Mesenchymal stem cell (in vitro differentiated cells and primary cell): Measurements from ENCODE around the gene TTC33.

ENCODE experiments used
- DNase-seq: peaks from one replicate; pipeline ENCODE4 v3.0.0-alpha.2; 2013
- H2AFZ ChIP-seq: one replicate; pipeline ENCODE4 v1.6.1; 2013; ENCODE audit warnings: low read depth, mild to moderate bottlenecking, control low read depth, inconsistent platforms, low read length, moderate library complexity
- H2AK5ac ChIP-seq: 2 replicates; pipeline ENCODE4 v1.6.1; 2013; ENCODE audit warnings: low read length, moderate library complexity, mild to moderate bottlenecking, inconsistent platforms; ENCODE audit not compliant: severe bottlenecking
- H2BK120ac ChIP-seq: one replicate; pipeline ENCODE4 v1.6.1; 2013; ENCODE audit warnings: low read depth, mild to moderate bottlenecking, inconsistent platforms, low read length, moderate library complexity
- H2BK12ac ChIP-seq, 2 experiments: one replicate each; pipeline ENCODE4 v1.6.1; 2013; ENCODE audit warnings: inconsistent platforms in 2 of 2, low read length in 2 of 2, mild to moderate bottlenecking in 2 of 2, moderate library complexity in 2 of 2, control low read depth in 1 of 2
- H2BK15ac ChIP-seq: one replicate; pipeline ENCODE4 v1.6.1; 2013; ENCODE audit warnings: mild to moderate bottlenecking, low read depth, inconsistent platforms; ENCODE audit not compliant: poor library complexity, severe bottlenecking
- H2BK5ac ChIP-seq: 2 replicates; pipeline ENCODE4 v1.6.1; 2013; ENCODE audit warnings: low read depth, mild to moderate bottlenecking, low read length, control low read depth, inconsistent platforms; ENCODE audit not compliant: poor library complexity, severe bottlenecking
- H3K14ac ChIP-seq, 2 experiments: one replicate each; pipeline ENCODE4 v1.6.1; 2013; ENCODE audit warnings: inconsistent platforms in 2 of 2, low read length in 2 of 2, control low read depth in 1 of 2, mild to moderate bottlenecking in 1 of 2, moderate library complexity in 1 of 2
- H3K18ac ChIP-seq, 2 experiments: one replicate each; pipeline ENCODE4 v1.6.1; 2013; ENCODE audit warnings: inconsistent platforms in 2 of 2, low read length in 2 of 2, control low read depth in 1 of 2, low read depth in 1 of 2, mild to moderate bottlenecking in 1 of 2
- H3K23ac ChIP-seq, 2 experiments: one replicate each; pipeline ENCODE4 v1.6.1; 2013; ENCODE audit warnings: inconsistent platforms in 2 of 2, low read length in 2 of 2, mild to moderate bottlenecking in 2 of 2, moderate library complexity in 2 of 2, control low read depth in 1 of 2
- H3K27ac ChIP-seq: 2 replicates; pipeline ENCODE4 v1.5.1; 2013; ENCODE audit warnings: mild to moderate bottlenecking, moderate library complexity, low read length, control low read depth, inconsistent platforms; ENCODE audit not compliant: poor library complexity, severe bottlenecking
- H3K27me3 ChIP-seq, 2 experiments: 2 replicates each; pipeline versions ENCODE4 v1.6.1 to v1.7.0; 2013; ENCODE audit warnings: low read length in 2 of 2, mild to moderate bottlenecking in 2 of 2, moderate library complexity in 2 of 2, control low read depth in 1 of 2, inconsistent platforms in 1 of 2; ENCODE audit not compliant: control insufficient read depth in 1 of 2, insufficient read depth in 1 of 2
- H3K36me3 ChIP-seq, 2 experiments: 2 replicates each; pipeline versions ENCODE4 v1.6.1 to v1.7.0; 2013; ENCODE audit warnings: low read length in 2 of 2, control low read depth in 1 of 2, inconsistent platforms in 1 of 2, low read depth in 1 of 2, mild to moderate bottlenecking in 1 of 2; ENCODE audit not compliant: insufficient read depth in 2 of 2, control insufficient read depth in 1 of 2
- H3K4ac ChIP-seq, 2 experiments: one replicate each; pipeline ENCODE4 v1.6.1; 2013; ENCODE audit warnings: inconsistent platforms in 2 of 2, low read length in 2 of 2, mild to moderate bottlenecking in 2 of 2, moderate library complexity in 2 of 2, control low read depth in 1 of 2, low read depth in 1 of 2
- H3K4me1 ChIP-seq: 2 replicates; pipeline ENCODE4 v1.6.1; 2013; ENCODE audit warnings: low read depth, low read length, control low read depth; ENCODE audit not compliant: control insufficient read depth, insufficient read depth
- H3K4me2 ChIP-seq: 2 replicates; pipeline ENCODE4 v1.6.1; 2013; ENCODE audit warnings: low read length, mild to moderate bottlenecking, inconsistent platforms; ENCODE audit not compliant: poor library complexity, severe bottlenecking
- H3K4me3 ChIP-seq, 2 experiments: 2 replicates each; pipeline versions ENCODE4 v1.5.1 to v1.7.0; 2013; ENCODE audit warnings: low read length in 2 of 2, mild to moderate bottlenecking in 2 of 2, control low read depth in 1 of 2, low read depth in 1 of 2; ENCODE audit not compliant: insufficient read depth in 1 of 2
- H3K79me1 ChIP-seq: replicated peaks from 2 replicates; pipeline ENCODE4 v1.6.1; 2013; ENCODE audit warnings: mild to moderate bottlenecking, control low read depth, low read length, inconsistent platforms; ENCODE audit not compliant: poor library complexity, severe bottlenecking
- H3K9ac ChIP-seq: 2 replicates; pipeline ENCODE4 v1.7.0; 2013; ENCODE audit warnings: mild to moderate bottlenecking, low read length, moderate library complexity
- H3K9me3 ChIP-seq: 2 replicates; pipeline ENCODE4 v1.7.0; 2013; ENCODE audit warnings: mild to moderate bottlenecking, low read length; ENCODE audit not compliant: control insufficient read depth
- H4K8ac ChIP-seq: one replicate; pipeline ENCODE4 v1.6.1; 2013; ENCODE audit warnings: inconsistent platforms, mild to moderate bottlenecking, low read length, moderate library complexity
- H4K91ac ChIP-seq: one replicate; pipeline ENCODE4 v1.6.1; 2013; ENCODE audit warnings: mild to moderate bottlenecking, low read length, inconsistent platforms
- WGBS: methylation state at CpG from one replicate; pipeline ENCODE4 v1.1.7; 2013; ENCODE audit warnings: mixed read lengths; 5-methylcytosine and 5-hydroxymethylcytosine counted together

The TTC33 gene

DNA sequence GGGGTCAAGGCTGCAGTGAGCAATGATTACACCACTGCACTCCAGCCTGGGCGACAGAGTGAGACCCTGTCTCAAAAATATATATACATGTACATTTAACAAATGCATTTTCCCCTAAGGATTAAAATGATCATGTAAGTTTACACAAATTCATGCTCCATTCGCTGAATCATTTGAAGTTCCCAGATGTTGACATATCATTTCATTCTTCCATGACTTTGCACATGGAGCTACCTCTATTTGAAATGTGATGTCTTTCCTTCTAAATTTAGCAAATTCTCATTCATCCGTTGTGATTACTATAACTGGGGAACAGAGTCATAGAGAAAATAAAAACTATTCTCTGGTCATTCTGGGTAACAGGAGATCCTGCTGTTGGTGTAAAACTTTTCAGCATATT lies 65.5 kb downstream of the TTC33 start:
- H3K18ac ChIP-seq: peak overlapping the region in 1 of 2 experiments; percentile 18
- peak overlapping the region; percentile 53 for H3K9ac ChIP-seq
- no peak overlapping the region for H2AK5ac ChIP-seq
- H3K23ac ChIP-seq: no peak overlapping the region
- H3K4me1 ChIP-seq: peaks cover 2% of the 10 kb centered on the region
- H2BK15ac ChIP-seq: no peak overlapping the region
- no peak overlapping the region for H4K8ac ChIP-seq
- H3K27ac ChIP-seq: no peak overlapping the region
- DNase-seq: no peak
- peaks cover 14 to 15% of the 10 kb centered on the region in 2 experiments for H3K36me3 ChIP-seq
- H3K14ac ChIP-seq: no peak overlapping the region
- no peaks in the 10 kb centered on the region for H3K9me3 ChIP-seq
- no peak overlapping the region for H3K4ac ChIP-seq
- no peak overlapping the region for H3K4me3 ChIP-seq
- no peak overlapping the region for H2AFZ ChIP-seq
- peaks cover 9% of the 10 kb centered on the region for H3K79me1 ChIP-seq
- H2BK12ac ChIP-seq: no peak overlapping the region
- no peak overlapping the region for H3K4me2 ChIP-seq
- no peaks in the 10 kb centered on the region for H3K27me3 ChIP-seq
- WGBS: 100% methylated on average over 2 of the region's 3 CpGs
- no peak overlapping the region for H4K91ac ChIP-seq
- H2BK120ac ChIP-seq: no peak overlapping the region
- H2BK5ac ChIP-seq: no peak overlapping the region

DNA sequence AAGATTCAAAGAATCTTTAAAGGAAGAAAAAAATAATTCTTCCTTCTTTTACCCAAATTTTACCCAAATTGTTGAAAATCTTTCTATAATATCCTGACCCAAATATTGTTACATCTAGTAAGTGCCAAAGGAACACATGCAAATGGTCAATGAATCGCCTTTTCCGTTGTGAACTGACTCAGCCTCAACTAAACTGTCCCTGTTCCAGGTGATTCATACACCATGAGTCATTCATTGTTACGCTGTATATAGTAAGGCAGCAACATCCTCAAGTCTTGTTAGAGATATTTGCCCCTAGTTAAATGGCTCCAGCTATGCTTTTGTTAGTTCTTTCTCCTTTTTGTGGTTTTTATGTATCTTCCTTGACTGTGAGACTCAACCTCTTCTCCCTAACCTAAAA lies 66.3 kb downstream of the TTC33 start:
- H2BK5ac ChIP-seq: no peak overlapping the region
- 7% methylated on average over 2 of the region's 3 CpGs for WGBS
- H3K23ac ChIP-seq: no peak overlapping the region
- no peak overlapping the region for H2AK5ac ChIP-seq
- H3K36me3 ChIP-seq: peaks cover 14 to 15% of the 10 kb centered on the region in 2 experiments
- H3K14ac ChIP-seq: no peak overlapping the region
- peaks cover 2% of the 10 kb centered on the region for H3K4me1 ChIP-seq
- no peak overlapping the region for H2BK15ac ChIP-seq
- no peak overlapping the region for H3K27ac ChIP-seq
- no peak overlapping the region for H3K18ac ChIP-seq
- H4K91ac ChIP-seq: no peak overlapping the region
- no peak overlapping the region for H3K4me3 ChIP-seq
- no peaks in the 10 kb centered on the region for H3K9me3 ChIP-seq
- peak; percentile 92 for DNase-seq
- H3K79me1 ChIP-seq: peaks cover 8% of the 10 kb centered on the region
- no peak overlapping the region for H4K8ac ChIP-seq
- no peak overlapping the region for H2BK12ac ChIP-seq
- no peak overlapping the region for H3K4ac ChIP-seq
- no peak overlapping the region for H3K4me2 ChIP-seq
- H2AFZ ChIP-seq: no peak overlapping the region
- peak overlapping the region; percentile 68 for H3K9ac ChIP-seq
- no peaks in the 10 kb centered on the region for H3K27me3 ChIP-seq
- no peak overlapping the region for H2BK120ac ChIP-seq

DNA sequence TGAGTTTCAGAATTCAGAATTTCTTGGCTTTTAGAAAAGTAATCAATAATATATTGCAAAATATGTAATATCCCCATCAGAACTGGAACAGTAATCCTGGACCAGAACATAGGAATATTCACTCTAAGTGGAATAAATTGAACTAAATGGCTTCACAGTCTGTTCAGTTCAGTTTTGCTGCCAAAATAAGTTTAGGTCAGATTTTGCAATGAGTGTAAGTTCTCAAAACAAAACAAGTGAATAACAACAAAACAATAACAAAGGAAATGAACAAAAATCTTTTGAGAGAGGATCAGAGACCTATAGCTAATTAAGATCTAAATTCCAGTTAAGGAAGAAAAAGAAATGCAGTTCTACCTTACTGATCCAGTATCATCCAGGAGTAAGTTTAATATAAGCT lies 66.8 kb downstream of the TTC33 start:
- Histone ChIP-seq H3K4me3 (no peak overlapping the region), H3K27me3 (no peaks in the 10 kb centered on the region), H3K9me3 (no peaks in the 10 kb centered on the region), H3K14ac (no peak overlapping the region), H3K79me1 (peaks cover 6% of the 10 kb centered on the region), H4K91ac (no peak overlapping the region), H3K4me2 (no peak overlapping the region), H2BK12ac (no peak overlapping the region), H2BK120ac (no peak overlapping the region), H3K36me3 (peaks cover 10 to 12% of the 10 kb centered on the region in 2 experiments), H4K8ac (no peak overlapping the region), H3K4me1 (peaks cover 2% of the 10 kb centered on the region), H3K18ac (no peak overlapping the region), H2AK5ac (no peak overlapping the region), H3K9ac (peak overlapping the region; percentile 68), H3K23ac (no peak overlapping the region), H2BK5ac (no peak overlapping the region), H2BK15ac (no peak overlapping the region), H2AFZ (no peak overlapping the region), H3K27ac (no peak overlapping the region), H3K4ac (no peak overlapping the region)
- no peak for DNase-seq

DNA sequence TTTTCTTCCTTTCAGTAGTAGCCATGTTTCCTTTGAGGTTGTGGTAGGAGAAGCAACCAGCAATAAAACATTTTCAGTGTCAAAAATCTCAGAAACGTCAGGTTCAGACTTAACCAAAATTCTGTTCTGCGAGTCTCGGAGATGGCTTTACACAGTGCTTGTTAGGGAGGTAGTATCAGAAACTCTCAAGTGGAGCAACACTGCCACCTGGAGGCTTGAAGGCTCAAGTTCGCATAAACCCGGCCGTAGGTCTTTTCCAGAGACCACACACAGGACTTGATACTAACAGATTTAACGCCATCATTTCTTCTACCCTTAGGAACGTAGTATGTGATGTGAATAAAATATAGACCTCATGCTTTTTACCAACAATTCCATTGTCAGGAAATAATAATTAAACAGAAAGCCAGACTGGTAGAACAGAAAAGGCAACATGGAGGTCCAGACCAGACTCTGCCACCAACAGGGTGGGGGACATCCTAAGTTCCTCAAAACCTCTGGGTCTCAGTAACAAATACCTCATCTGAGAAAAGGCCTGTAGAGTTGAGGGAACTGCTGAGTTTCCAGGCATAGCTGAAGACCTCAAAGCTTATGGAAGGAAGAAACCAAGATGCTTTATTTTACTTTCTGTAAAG lies 67.5 kb downstream of the TTC33 start:
- Histone ChIP-seq H3K27me3 (no peaks in the 10 kb centered on the region), H2BK5ac (no peak overlapping the region), H3K4me1 (peaks cover 2% of the 10 kb centered on the region), H3K14ac (no peak overlapping the region), H3K9me3 (no peaks in the 10 kb centered on the region), H2AK5ac (no peak overlapping the region), H2BK15ac (no peak overlapping the region), H3K27ac (no peak overlapping the region), H3K79me1 (peaks cover 6% of the 10 kb centered on the region), H3K9ac (peak overlapping the region; percentile 68), H3K4me3 (no peak overlapping the region), H3K4me2 (no peak overlapping the region), H4K8ac (no peak overlapping the region), H4K91ac (no peak overlapping the region), H2BK12ac (no peak overlapping the region), H2AFZ (no peak overlapping the region), H3K18ac (no peak overlapping the region), H3K4ac (peak overlapping the region in 1 of 2 experiments; percentile 3), H3K36me3 (peaks cover 10% of the 10 kb centered on the region in 2 experiments), H2BK120ac (no peak overlapping the region), H3K23ac (no peak overlapping the region)
- peak; percentile 86 for DNase-seq
- WGBS: 11% methylated on average over 3 of the region's 8 CpGs
